GM12892 (cell line): Measurements from ENCODE around the gene CRTAC1.

Source experiments
- POLR2A ChIP-seq: IDR thresholded peaks from 2 replicates; pipeline ENCODE4 v1.6.1; 2011; ENCODE audit warnings: low read depth, low read length, control low read depth
- TAF1 ChIP-seq: IDR thresholded peaks from 2 replicates; pipeline ENCODE4 v1.6.1; 2011; ENCODE audit warnings: low read depth, mild to moderate bottlenecking, control low read depth, low read length, borderline replicate concordance

DNA sequence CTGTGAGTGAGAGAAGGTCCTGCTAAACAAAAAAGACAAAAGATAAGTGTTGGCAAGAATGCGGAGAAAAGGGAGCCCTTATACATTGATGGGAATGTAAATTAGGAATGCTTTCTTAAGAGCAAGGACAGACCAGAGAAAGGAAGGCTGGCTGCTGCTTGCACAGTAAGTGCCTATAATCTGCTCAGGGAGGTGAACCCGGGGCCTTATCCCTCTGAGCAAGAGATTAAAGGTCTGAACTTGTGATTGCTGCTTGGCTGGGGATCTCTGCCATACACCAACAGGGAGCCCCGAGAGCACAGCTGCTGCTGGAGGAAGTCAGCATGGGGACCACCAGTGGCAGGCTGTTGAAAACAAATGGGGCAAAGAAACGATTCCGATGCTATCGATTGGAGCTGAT is 32.0 kb upstream of the CRTAC1 start:
- TF ChIP-seq POLR2A (no peak), TAF1 (no peak)
